Lower lobe of right lung (tissue), 2 donors: ENCODE measurements around the gene WDR7. TPM values are rescaled to one million over a fixed set of nuclear protein-coding genes. Genes with fewer than 3 reads are reported as not detected.

Experiments used
- ATAC-seq, 2 donors: fragments of 200-7000 bp; cut with Tn5 transposase; one replicate each; pipeline ENCODE4 v1.9.1; 2020 to 2022; ENCODE audit warnings: mild to moderate bottlenecking in 2 of 2, moderate library complexity in 2 of 2
- DNase-seq: peaks from one replicate; pipeline ENCODE4 v3.0.0-alpha.2; 2020
- H3K27ac ChIP-seq: fragments of 200-600 bp; one replicate; pipeline ENCODE4 v1.8.0; 2022
- H3K27me3 ChIP-seq: fragments of 200-600 bp; one replicate; pipeline ENCODE4 v1.8.0; 2022; ENCODE audit warnings: low read depth
- H3K36me3 ChIP-seq: fragments of 200-600 bp; one replicate; pipeline ENCODE4 v1.8.0; 2022; ENCODE audit warnings: mild to moderate bottlenecking
- H3K4me1 ChIP-seq: fragments of 200-600 bp; one replicate; pipeline ENCODE4 v1.8.0; 2022
- H3K4me3 ChIP-seq: fragments of 200-600 bp; one replicate; pipeline ENCODE4 v1.8.0; 2022; ENCODE audit warnings: mild to moderate bottlenecking
- H3K9me3 ChIP-seq: fragments of 200-600 bp; one replicate; pipeline ENCODE4 v1.8.0; 2022
- CTCF ChIP-seq: fragments of 200-600 bp; IDR thresholded peaks from one replicate; pipeline ENCODE4 v1.8.0; 2022; ENCODE audit warnings: antibody characterized with exemption, mild to moderate bottlenecking
- intact Hi-C: fragments of 100-400 bp; cut with DNase I; formaldehyde crosslinking; loops from one replicate; pipeline ENCODE4 v1.11.0; 2022
- total RNA-seq: library from RNA; stranded (reverse); fragmentation: NEBNext Ultra II Directional; extraction: Animal tissue kit (Norgen Biotek cat#: 25700); gene quantifications from one replicate; pipeline ENCODE4 v1.2.1, GENCODE V29; 2021
- donor health status: DM: no; HTN: yes; CAD: no; lungs with severe emphysema.

Gene WDR7
- total RNA-seq, 1 donor from 2014 or later: 29.1 TPM

GRCh38 chr18:56891870-56892269, 240.7 kb downstream of the WDR7 start:
- no peaks in the 10 kb centered on the region for H3K9me3 ChIP-seq
- no peak for ATAC-seq
- no peaks in the 10 kb centered on the region for H3K27me3 ChIP-seq
- H3K36me3 ChIP-seq: no peaks in the 10 kb centered on the region
- no peak for TF ChIP-seq CTCF
- no peaks in the 10 kb centered on the region for H3K4me1 ChIP-seq
- intact Hi-C loops: no loop called here
- no peak overlapping the region for H3K4me3 ChIP-seq
- DNase-seq: no peak
- H3K27ac ChIP-seq: no peak overlapping the region

- intact Hi-C loops: no loop called here
These were observed 246.0 kb downstream of the WDR7 start for GRCh38 chr18:56897122-56897521.

GRCh38 chr18:56899660-56900059, 248.5 kb downstream of the WDR7 start:
- H3K27me3 ChIP-seq: no peaks in the 10 kb centered on the region
- H3K36me3 ChIP-seq: no peaks in the 10 kb centered on the region
- ATAC-seq (no peak), DNase-seq (no peak)
- no peaks in the 10 kb centered on the region for H3K4me1 ChIP-seq
- H3K9me3 ChIP-seq: no peaks in the 10 kb centered on the region
- H3K27ac ChIP-seq: no peak overlapping the region
- no peak for TF ChIP-seq CTCF
- intact Hi-C loops: no loop called here
- no peak overlapping the region for H3K4me3 ChIP-seq

More at GRCh38 chr18:56897122-56897521, 246.0 kb downstream of the WDR7 start:
- H3K36me3 ChIP-seq: no peaks in the 10 kb centered on the region
- DNase-seq: no peak
- no peak overlapping the region for H3K27ac ChIP-seq
- H3K4me3 ChIP-seq: no peak overlapping the region
- no peaks in the 10 kb centered on the region for H3K9me3 ChIP-seq
- ATAC-seq: no peak
- no peaks in the 10 kb centered on the region for H3K4me1 ChIP-seq
- no peak for TF ChIP-seq CTCF
- no peaks in the 10 kb centered on the region for H3K27me3 ChIP-seq

GRCh38 chr18:56900195-56901094, 249.3 kb downstream of the WDR7 start:
- DNase-seq (no peak), ATAC-seq (no peak)
- H3K27me3 ChIP-seq: no peaks in the 10 kb centered on the region
- H3K9me3 ChIP-seq: no peaks in the 10 kb centered on the region
- TF ChIP-seq CTCF: no peak
- no peak overlapping the region for H3K27ac ChIP-seq
- no peaks in the 10 kb centered on the region for H3K36me3 ChIP-seq
- no peaks in the 10 kb centered on the region for H3K4me1 ChIP-seq
- intact Hi-C loops: no loop called here
- H3K4me3 ChIP-seq: no peak overlapping the region

GRCh38 chr18:56901919-56902318, 250.8 kb downstream of the WDR7 start:
- TF ChIP-seq CTCF: no peak
- no peaks in the 10 kb centered on the region for H3K9me3 ChIP-seq
- H3K4me3 ChIP-seq: no peak overlapping the region
- no peaks in the 10 kb centered on the region for H3K36me3 ChIP-seq
- no peaks in the 10 kb centered on the region for H3K27me3 ChIP-seq
- DNase-seq (no peak), ATAC-seq (no peak)
- H3K27ac ChIP-seq: no peak overlapping the region
- no peaks in the 10 kb centered on the region for H3K4me1 ChIP-seq
- intact Hi-C loops: no loop called here
